T-helper 1 cell (primary cell): ENCODE data around the gene L3MBTL3.

Experiments
- DNase-seq, 5 donors: peaks; one replicate each; pipeline ENCODE4 v3.0.0-alpha.2; 2012 to 2020

The L3MBTL3 gene

GRCh38 chr6:130027948-130028347 is 9.6 kb downstream of the L3MBTL3 start:
- DNase-seq: peak in 1 of 5 donors; percentile 70

- peak in 2 of 5 donors; percentile 11 to 77 for DNase-seq
Observed at GRCh38 chr6:130029163-130029562, 10.8 kb downstream of the L3MBTL3 start.

- DNase-seq: no peak
Observed at GRCh38 chr6:130032758-130033340, 14.5 kb downstream of the L3MBTL3 start.

GRCh38 chr6:130033949-130034348 is 15.6 kb downstream of the L3MBTL3 start:
- no peak for DNase-seq

- DNase-seq: peak in 1 of 5 donors; percentile 51
Observed at GRCh38 chr6:130034378-130035146, 16.2 kb downstream of the L3MBTL3 start.

GRCh38 chr6:130035211-130035610 is 16.8 kb downstream of the L3MBTL3 start:
- no peak for DNase-seq

GRCh38 chr6:130037207-130037811 is 18.9 kb downstream of the L3MBTL3 start:
- DNase-seq: no peak

GRCh38 chr6:130041594-130041993 is 23.2 kb downstream of the L3MBTL3 start:
- DNase-seq: no peak

GRCh38 chr6:130043344-130043743 is 25.0 kb downstream of the L3MBTL3 start:
- DNase-seq: no peak

- DNase-seq: no peak
Observed at GRCh38 chr6:130045622-130046021, 27.2 kb downstream of the L3MBTL3 start.

- no peak for DNase-seq
Observed at GRCh38 chr6:130046671-130047070, 28.3 kb downstream of the L3MBTL3 start.

- no peak for DNase-seq
Observed at GRCh38 chr6:130047088-130047995, 29.0 kb downstream of the L3MBTL3 start.

GRCh38 chr6:130050230-130050629 is 31.8 kb downstream of the L3MBTL3 start:
- no peak for DNase-seq

- no peak for DNase-seq
Observed at GRCh38 chr6:130054725-130055124, 36.3 kb downstream of the L3MBTL3 start.

- DNase-seq: no peak
Observed at GRCh38 chr6:130055271-130055670, 36.9 kb downstream of the L3MBTL3 start.

GRCh38 chr6:130057495-130057894 is 39.1 kb downstream of the L3MBTL3 start:
- no peak for DNase-seq

GRCh38 chr6:130063806-130064205 is 45.4 kb downstream of the L3MBTL3 start:
- DNase-seq: no peak

- no peak for DNase-seq
Observed at GRCh38 chr6:130065609-130066156, 47.3 kb downstream of the L3MBTL3 start.

- DNase-seq: no peak
Observed at GRCh38 chr6:130069485-130069884, 51.1 kb downstream of the L3MBTL3 start.

GRCh38 chr6:130070326-130070725 is 51.9 kb downstream of the L3MBTL3 start:
- no peak for DNase-seq

- DNase-seq: no peak
Observed at GRCh38 chr6:130070792-130071191, 52.4 kb downstream of the L3MBTL3 start.

- no peak for DNase-seq
Observed at GRCh38 chr6:130075879-130076460, 57.6 kb downstream of the L3MBTL3 start.
